ENCODE results near the gene RTTN.
"Not testable (repeated sequence)": the region's sequence is repeated elsewhere in the genome, so short reads cannot be mapped to it uniquely, and the experiment has no call there.

The RTTN gene

DNA sequence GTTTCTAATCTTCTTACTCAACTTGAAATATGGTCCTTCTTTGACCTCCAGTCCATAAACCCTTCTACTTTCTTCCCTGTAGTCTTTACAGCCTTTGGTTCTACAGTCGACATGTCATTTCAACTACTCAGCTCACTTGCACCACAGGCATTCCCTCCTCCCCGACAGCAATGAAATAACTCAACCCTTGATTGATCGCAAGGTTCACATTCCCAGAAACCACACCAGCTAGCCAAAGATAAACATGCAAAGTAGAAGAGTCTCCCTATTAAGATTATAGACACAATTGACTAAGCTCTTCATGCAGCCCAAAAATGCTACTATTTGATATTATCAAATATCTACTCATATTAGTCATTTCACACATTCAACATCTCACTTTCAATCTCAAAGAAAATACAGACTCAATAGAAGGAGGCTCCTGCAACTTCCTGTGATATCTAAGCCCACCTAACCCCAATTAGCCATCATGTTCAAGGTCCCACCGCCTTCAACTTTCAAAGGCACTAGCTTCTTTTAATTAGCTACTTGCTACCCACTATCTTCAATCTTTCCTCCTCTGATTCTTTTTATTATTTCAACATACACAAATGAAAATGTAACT is 50.8 kb downstream of the RTTN start:
- in situ Hi-C loops (cut with MboI; ENCODE audit: low sequenced_read_pairs): no loop called here

DNA sequence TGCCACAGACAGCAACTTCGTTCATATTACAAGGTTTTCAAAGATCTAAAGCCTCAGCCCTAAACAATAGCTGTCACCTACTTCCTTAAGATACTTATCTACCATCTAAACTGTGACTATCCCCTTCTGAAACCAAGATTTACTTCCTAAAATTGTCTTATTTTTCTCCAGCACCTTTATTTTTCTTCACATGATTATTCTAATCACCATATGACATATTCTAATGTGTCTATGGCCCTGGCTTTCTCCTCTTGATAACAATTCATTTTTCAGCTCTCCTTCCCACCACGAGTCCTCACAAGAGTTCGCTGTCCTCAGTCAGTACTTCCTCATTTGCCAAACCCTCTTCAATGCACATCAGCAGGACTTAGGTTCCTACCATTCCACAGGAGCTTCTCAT is 53.9 kb downstream of the RTTN start:
- in situ Hi-C loops (cut with MboI; ENCODE audit: low sequenced_read_pairs): no loop called here

DNA sequence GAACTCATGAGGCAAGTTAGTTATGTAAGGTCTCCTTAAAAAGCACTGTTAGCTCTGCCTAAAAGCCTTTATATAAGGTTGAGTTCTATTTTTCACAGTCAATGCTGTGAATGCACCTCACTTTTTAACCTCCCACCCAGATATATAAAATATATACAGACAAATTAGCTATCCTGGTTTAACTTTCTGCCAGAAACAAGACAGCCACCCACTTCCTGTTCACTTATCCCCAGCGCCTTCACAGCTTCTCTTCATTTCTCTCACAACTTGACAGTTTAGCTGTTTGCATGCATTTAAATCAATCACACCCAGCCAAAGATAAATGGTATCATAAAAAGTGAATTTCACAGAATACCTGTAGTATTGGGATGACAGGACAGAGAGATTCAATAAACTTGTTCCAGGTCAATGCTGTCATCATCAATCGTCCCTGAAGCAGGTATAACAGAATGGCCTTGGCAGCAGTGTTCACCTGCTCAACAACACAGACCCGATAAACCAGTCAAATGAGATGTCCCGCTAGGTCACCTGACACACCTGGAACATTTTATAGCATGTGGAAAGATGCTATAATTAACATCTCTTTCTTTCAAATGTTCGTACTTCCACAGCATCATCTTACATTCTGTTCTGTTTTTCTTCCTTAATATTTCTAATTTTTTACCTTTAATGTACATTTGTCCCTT is 55.7 kb downstream of the RTTN start:
- in situ Hi-C loops (cut with MboI; ENCODE audit: low sequenced_read_pairs): no loop called here

DNA sequence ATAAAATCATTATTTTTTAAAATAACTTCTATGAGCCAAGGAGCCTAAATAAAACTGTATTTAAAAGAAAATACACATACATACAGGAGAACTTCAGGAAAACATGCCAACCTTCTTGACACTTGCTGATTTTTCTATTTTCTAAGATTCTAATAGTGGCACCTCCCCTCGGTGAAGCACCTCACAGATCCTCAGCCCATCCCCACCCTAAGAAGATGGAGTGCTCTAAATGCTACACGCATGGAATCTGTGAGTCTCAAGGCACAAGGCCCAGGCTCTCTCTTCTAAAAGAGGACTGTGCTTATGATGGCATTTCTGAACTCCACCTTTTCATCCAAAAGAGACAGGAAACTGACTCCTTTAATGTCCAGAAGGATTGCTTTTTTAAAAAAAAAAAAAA is 56.3 kb downstream of the RTTN start:
- in situ Hi-C loops (cut with MboI; ENCODE audit: low sequenced_read_pairs): no loop called here

DNA sequence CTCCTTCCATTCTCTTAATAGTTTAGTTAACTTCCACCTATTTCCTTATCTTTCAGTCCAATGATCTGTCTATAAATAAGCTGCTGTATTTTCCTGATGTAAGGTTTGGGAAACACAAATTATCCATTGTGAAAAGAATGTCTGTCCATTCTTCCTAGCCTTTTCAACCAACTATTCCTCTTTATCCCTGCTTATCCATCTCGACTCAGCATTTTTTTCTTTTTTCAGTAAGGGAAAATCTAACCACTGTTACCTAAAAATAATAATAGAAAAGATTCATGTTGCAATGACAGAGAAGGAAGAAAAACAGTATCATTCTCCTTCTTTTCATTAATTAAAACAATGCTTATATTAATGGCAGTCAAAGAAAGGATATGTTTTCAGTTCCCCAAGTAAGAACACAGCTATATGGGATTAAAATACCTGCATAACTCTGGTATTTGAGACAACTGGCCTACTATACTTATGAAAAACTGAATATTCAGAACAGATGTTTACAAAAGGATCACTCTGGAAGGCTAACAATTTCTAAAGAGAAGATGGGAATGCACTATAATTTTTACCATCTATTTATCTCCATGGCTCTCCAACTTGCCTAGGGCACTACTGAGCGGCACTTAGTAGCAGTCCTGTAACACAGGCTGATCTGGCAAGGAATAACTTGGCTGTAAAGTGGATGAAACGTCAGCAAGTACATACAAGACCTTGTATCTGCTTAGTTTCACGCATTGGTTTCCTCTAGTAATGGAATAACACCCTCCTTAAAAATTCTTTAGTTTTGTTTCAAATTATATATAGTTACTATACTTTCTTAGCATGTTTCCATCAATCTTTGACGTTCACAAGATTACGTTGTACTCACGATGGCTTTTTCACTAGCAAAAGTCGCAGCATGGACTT is 57.2 kb downstream of the RTTN start:
- in situ Hi-C loops (cut with MboI; ENCODE audit: low sequenced_read_pairs): no loop called here

DNA sequence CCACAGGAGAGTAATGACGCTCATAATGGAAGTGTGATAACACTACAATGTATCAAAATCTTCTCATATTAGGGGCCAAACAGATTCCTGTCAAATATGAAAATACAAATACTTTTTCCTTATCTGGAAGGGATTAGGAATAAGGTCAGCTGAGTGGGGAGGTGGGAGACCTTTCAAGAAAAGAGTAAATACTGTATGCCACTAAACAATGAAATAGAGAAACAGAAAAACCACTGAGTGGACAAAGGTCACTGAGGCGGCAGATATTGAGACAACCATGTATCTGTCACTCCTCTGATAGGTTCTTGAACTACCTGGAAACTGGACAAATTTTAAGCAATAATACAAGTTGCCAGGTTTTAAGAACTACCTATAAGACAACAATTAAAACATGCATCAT is 59.3 kb downstream of the RTTN start:
- in situ Hi-C loops (cut with MboI; ENCODE audit: low sequenced_read_pairs): no loop called here

DNA sequence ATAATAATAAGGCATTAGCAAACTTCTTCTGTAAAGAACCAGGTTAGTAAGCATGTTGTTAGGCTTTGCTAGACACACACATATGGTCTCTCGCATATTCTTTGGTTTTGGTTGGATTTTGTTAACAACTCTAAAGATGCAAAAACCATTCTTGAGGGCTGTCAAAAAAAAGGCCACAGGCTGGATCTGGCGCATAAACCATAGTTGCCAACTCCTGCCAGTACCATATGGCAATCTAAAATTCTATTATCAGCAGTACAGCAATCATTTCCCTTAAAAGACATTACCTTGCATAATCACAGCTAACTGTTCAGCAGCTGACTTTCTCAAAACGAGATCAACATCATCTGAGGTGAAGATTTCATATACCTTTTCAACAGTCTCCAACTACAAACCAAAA is 63.5 kb downstream of the RTTN start:
- in situ Hi-C loops (cut with MboI; ENCODE audit: low sequenced_read_pairs): no loop called here

DNA sequence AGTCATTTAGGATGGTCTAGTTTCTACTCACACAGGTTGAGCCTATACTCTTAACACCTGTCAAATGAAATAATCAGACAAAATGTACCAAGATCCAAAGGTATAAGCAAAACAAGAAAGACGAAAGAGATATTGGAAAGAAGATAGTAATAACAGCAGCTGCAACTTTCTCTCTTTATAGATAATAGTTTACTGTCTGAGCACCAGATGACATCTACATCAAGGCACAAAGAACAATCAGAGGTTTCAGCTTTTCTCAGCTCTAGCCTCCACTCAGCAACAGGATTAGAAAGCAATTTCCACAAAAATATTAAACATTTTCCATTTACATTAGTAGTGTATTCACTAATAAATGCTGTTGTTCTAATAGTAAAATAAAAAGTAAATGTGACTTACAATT is 66.3 kb downstream of the RTTN start:
- in situ Hi-C loops (cut with MboI; ENCODE audit: low sequenced_read_pairs): no loop called here

DNA sequence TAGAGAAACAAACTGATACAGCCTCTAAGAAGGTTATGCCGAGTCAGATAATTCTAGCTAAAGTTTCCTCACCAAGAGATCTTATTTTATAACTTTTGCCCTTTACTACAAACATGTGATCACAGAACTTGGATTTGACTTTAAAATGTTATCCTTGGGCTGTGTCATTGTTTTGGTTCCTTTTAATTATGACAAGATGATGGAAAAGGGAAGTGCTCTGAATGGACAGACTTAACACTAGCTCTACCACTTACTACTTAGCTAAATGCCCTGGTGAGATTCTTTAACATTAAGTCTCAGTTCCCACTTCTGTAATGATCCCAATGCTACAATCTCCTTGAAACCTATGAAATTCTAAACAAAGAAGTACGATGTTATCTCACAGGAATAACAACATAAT is 69.9 kb downstream of the RTTN start:
- in situ Hi-C loops (cut with MboI; ENCODE audit: low sequenced_read_pairs): no loop called here

DNA sequence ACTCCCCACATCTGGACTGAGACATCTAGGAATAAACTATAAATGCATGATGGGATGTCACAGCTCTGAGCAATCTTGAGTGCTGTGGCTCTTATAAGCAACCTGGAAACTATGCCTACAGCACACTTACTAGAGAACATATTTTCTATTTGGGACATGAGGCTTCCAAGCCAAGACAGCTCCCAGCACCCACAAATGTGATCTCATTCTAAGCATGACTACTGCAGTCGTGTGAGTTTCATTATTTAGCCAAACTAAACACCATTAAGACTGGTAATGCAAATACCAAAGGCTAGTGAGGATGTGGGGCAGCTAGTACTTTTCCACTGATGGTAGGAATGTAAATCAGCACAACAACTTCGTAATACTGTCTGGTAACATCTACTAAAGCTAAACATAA is 72.5 kb downstream of the RTTN start:
- in situ Hi-C loops (cut with MboI; ENCODE audit: low sequenced_read_pairs): no loop called here

DNA sequence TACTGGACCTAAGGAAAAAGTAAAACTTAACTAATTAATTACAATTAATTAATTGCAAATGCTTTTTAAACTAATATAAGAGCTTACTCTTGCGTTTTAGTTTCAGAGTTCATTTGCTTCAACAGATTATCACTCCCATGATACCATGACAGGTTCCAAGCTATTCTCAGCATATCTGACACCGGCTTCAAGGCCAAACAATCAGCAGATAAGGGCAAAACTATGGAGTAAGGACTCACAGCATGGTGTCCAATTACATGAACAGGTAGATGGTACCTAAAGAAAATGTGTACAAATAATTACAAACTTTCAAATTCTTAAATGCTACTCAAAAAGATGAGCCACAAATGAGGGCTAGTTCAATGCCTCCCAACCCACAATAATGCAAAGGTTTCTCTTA is 77.2 kb downstream of the RTTN start:
- in situ Hi-C loops (cut with MboI; ENCODE audit: low sequenced_read_pairs): no loop called here

DNA sequence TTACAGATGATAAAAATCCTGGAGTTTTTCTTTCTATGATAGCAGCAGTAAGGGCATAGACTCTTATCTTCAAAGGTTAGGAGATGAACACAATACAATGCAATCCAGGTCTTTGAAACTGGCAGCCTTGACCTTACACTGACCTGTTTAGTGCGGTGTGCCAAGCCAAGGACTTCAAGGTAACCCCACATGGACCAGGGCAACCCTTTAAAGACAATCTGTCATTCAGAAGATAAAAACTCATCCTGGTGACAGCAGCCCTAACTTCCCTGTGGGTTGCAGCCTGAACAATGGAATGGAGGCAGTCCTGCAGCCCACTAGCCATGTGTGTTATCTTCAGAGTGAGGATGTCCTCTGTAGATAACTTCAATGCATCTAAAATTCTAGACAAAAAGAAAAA is 78.1 kb downstream of the RTTN start:
- in situ Hi-C loops (cut with MboI; ENCODE audit: low sequenced_read_pairs): no loop called here

DNA sequence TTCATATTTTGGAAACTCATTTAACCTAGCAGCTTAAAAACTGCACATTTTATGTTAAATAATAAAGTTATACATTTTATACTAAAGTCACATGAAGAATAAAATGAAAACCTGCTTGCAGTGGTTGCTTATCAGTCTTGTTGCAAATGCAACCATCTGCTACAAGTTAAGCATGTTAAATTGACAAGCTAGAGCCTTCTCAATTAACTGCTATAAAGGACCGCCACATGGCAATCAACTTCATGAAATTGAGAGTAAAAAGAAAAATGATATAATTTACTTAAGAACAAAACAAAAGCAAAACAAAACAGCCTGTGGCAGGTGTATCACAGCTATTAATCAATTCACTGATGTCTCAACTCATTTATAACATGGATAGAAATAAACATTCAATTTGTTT is 78.7 kb downstream of the RTTN start:
- in situ Hi-C loops (cut with MboI; ENCODE audit: low sequenced_read_pairs): no loop called here

DNA sequence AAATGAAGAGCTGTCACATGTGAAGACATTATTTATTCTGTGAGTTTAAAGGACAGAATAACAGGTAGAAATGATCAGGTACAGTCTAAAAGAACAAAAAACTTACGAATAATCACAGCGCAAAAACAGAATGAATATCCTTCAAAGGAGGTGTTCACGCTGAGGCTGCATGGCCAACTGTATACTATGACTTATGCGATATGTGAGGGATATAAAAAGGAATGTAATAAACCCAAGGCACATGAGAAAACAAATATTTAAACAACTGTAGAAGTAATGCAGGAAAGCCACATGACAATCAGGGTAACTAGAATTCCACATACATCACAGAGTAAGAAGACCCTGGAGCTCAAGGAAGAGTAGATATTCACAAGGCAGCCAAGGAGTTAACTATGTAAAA is 81.3 kb downstream of the RTTN start:
- in situ Hi-C loops (cut with MboI; ENCODE audit: low sequenced_read_pairs): no loop called here

DNA sequence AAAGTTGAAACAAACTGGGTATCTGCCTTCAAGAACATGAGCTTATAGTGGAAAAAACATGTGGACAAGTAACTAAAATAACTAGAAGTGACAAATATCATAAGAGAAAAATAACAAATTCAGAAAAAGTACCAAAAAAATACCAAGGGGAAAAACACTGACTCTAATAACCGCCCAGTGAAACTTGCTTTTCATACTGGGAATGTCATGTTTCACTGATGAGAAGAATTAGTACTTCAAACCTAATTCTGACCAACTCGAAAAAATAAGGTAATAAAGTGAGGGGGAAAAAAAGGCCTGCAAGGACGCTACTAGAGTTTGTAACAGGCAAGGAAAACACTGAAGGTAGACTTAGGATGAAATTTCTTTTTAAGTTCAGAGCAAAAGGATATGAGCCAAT is 83.6 kb downstream of the RTTN start:
- in situ Hi-C loops (cut with MboI; ENCODE audit: low sequenced_read_pairs): no loop called here

DNA sequence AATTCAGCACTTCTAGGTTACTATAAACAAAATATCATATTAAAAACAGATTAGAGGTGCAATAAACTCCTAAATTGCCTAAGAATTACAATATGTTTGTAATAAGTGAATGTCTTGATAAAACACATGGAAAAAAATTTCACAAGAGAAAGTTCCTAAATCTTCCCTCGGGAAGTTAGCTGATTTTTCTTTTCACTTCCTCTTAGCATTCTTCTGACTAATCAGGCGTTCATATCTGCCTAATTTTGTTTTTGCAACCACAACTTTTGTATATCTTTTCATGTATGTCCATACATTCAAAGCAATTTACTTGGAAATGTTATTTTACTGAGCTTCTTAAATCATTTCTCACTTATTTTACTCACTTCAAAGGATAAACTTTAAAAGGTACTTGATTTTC is 88.5 kb downstream of the RTTN start:
- in situ Hi-C loops (cut with MboI; ENCODE audit: low sequenced_read_pairs): no loop called here

DNA sequence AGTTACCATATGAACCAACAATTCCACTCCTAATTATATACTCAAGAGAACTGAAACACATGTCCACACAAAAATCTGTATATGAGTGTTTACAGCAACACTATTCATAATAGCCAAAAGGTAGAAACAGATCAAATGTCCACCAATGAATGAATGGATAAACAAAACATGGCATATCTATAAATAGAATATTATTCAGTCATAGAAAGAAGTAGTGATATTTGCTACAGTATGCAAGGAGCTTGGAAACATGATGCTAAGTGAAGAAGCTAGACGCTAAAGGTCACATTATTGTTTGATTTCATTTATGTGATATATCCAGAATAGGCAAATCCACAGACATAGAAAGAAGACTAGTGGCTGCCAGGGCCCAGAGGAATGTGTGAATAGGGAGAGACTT is 92.0 kb downstream of the RTTN start:
- in situ Hi-C loops (cut with MboI; ENCODE audit: low sequenced_read_pairs): no loop called here

DNA sequence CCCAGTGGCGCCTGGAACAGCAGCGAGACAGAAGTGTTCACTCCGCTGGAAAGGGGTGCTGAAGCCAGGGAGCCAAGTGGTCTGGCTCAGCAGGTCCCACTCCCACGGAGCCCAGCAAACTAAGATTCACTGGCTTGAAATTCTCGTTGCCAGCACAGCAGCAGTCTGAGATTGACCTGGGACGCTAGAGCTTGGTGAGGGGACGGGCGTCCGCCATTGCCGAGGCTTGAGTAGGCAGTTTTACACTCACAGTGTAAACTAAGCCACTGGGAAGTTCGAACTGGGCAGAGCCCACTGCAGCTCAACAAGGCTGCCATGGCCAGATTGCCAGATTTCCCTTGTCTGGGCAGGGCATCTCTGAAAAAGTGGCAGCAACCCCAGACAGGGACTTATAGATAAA is 94.8 kb downstream of the RTTN start:
- in situ Hi-C loops (cut with MboI; ENCODE audit: low sequenced_read_pairs): no loop called here

DNA sequence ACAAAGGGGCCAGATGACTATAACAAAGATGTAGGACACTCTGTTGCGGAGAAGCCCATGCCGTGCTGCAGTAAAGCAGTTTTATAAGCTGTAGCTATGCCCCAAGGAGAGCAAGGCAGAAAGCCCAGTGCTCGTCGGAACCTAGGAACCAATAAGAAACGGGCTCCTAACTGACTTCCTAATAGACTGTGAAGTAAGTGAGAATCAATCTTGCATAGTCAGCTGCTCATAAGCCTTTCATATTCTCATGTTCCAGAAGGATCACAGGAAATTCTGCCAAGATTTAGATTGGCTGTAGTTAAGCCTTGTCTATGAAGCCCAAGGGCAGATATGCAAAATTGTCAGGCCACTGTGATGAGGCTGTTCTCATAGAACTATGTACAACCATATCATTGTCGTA is 98.4 kb downstream of the RTTN start:
- in situ Hi-C loops (cut with MboI; ENCODE audit: low sequenced_read_pairs): no loop called here

DNA sequence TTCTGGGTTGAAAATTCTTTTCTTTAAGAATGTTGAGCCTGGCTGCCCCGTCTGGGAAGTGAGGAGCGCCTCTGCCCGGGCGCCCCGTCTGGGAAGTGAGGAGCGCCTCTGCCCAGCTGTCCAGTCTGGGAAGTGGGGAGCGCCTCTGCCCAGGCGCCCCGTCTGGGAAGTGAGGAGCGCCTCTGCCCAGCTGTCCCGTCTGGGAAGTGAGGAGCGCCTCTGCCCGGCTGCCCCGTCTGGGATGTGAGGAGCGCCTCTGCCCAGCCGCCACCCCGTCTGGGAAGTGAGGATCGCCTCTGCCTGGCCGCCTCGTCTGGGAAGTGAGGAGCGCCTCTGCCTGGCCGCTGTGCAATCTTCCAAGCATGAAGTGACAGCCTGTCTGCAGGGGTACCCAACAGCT is 102.6 kb downstream of the RTTN start:
- in situ Hi-C loops (cut with MboI; ENCODE audit: low sequenced_read_pairs): not testable (repeated sequence)

DNA sequence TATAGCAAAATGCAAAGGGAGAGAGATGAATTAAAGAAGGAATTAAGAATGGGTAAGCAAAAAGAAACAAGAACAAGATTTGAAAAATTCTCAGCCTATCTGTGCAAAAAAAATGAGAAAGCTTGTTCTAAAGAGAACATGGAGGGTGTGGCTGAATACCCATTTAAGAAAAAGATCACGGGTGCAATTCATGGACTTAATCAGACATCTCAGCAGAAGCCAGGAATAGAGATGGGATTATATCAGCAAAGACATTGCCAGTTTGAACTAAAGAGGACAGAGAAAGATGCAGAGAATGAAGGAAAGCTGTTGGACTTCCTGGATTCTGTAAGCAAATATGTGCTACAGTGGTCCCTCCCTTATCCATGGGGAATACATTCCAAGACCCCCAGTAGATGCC is 115.6 kb downstream of the RTTN start:
- in situ Hi-C loops (cut with MboI; ENCODE audit: low sequenced_read_pairs): no loop called here

DNA sequence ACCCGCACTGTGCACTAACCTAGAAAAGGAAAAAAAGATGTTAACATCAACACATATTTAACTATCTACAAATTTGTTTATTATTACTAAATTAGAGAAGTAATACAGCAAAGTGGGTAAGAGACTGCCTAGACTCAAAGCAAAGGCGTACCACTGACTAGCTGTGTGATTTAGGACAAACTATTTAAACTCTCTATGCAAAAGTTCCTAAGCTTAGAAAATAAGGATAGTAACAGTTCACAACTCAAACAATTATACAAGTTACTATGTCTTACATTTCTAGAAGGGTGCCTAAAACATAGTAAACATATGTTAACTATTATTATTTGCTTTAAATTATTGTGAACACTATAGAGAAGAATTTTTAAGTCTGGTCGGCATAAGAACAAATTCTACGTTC is 119.4 kb downstream of the RTTN start:
- in situ Hi-C loops (cut with MboI; ENCODE audit: low sequenced_read_pairs): no loop called here

All from HL-60/S4 treated with phorbol 12-myristate 13-acetate at 8.2 ng/mL for 4 days and 3 days (cell line).